Activated T-helper 2 cell treated with anti-CD3 and anti-CD28 coated beads, Interferon-gamma antibody, Interleukin-2, Interleukin-4, amounts not matched to agents 10 μg/mL and 5 μg/mL and 100 μg/mL, durations not matched to agents 14 hours and 24 hours and 36 hours (primary cell): ENCODE measurements around the gene TLE3. TPM values are rescaled to one million over a fixed set of nuclear protein-coding genes. Genes with fewer than 3 reads are reported as not detected.

Experiments used
- DNase-seq: peaks from one replicate; pipeline ENCODE4 v3.0.0; 2021; ENCODE audit warnings: low spot score
- H3K27ac Mint-ChIP-seq: one replicate; pipeline ENCODE4 v1.8.0; 2021; ENCODE audit warnings: mixed read lengths
- H3K27me3 Mint-ChIP-seq: one replicate; pipeline ENCODE4 v1.8.0; 2021; ENCODE audit warnings: low read depth, mixed read lengths
- H3K36me3 Mint-ChIP-seq: one replicate; pipeline ENCODE4 v1.8.0; 2021; ENCODE audit warnings: low read depth, mixed read lengths
- H3K4me1 Mint-ChIP-seq: one replicate; pipeline ENCODE4 v1.8.0; 2021; ENCODE audit warnings: low read depth, mixed read lengths
- H3K4me3 Mint-ChIP-seq: one replicate; pipeline ENCODE4 v1.8.0; 2021; ENCODE audit warnings: low read depth, mild to moderate bottlenecking, moderate library complexity, mixed read lengths
- H3K9me3 Mint-ChIP-seq: one replicate; pipeline ENCODE4 v1.8.0; 2021; ENCODE audit warnings: mixed read lengths
- intact Hi-C: fragments of 100-400 bp; cut with micrococcal nuclease; formaldehyde crosslinking; loops from one replicate; pipeline ENCODE4 v1.15.1; 2023
- total RNA-seq: library from RNA; stranded (reverse); gene quantifications from 2 replicates; pipeline ENCODE4 v1.2.3, GENCODE V29; 2022

The TLE3 gene
- total RNA-seq, 1 donor from 2014 or later: 102 TPM

DNA sequence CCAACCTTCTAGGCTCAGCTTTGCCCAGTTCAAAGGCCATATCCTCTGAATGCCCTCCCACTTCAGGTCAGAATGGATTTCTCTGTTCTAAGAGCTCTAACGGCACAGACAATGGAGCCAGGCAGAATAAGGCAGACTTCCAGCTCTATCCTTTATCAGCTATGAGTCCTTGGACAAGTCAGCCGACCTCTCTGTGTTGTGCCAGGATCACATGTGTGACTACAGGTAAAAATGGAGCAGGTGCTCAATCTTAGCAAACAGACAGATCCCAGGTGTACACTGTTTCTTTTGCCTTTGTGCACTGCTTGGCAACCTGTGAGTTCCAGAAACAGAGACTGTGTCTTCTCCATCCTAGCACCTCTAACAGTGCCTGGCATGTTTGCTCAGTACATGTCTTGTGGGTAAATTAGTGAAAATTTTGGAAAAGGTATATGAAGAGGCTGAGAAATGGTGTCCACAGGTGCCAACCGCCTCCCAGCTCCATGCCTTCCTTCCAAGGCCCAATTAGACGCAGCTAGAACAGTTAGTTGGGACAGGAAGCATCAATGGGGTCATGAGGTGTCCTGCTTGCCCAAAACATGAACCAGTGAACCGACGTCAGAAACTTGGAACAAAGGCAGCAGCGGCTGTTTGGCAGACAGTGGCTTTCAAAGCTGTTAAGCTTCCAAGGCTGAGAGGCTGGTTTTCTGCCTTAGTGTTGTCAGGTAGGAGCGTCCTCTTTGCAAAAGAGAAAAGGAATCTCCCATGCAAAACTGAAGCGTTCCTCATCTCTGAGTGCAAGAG lies 28.7 kb downstream of the TLE3 start:
- Mint-ChIP-seq H3K9me3 (no peaks in the 10 kb centered on the region), H3K4me1 (no peaks in the 10 kb centered on the region), H3K27me3 (no peaks in the 10 kb centered on the region), H3K36me3 (peaks cover 74% of the 10 kb centered on the region), H3K4me3 (no peak overlapping the region), H3K27ac (no peak overlapping the region)
- DNase-seq: no peak
- intact Hi-C loops: no loop called here

- Mint-ChIP-seq H3K27ac (no peak overlapping the region), H3K4me1 (no peaks in the 10 kb centered on the region), H3K4me3 (no peak overlapping the region), H3K9me3 (no peaks in the 10 kb centered on the region), H3K36me3 (peaks cover 72% of the 10 kb centered on the region), H3K27me3 (no peaks in the 10 kb centered on the region)
- no peak for DNase-seq
- intact Hi-C loops: no loop called here
Observed at GRCh38 chr15:70067681-70068080, 30.0 kb downstream of the TLE3 start.

- no peaks in the 10 kb centered on the region for H3K4me1 Mint-ChIP-seq
Observed at GRCh38 chr15:70067011-70067410, 30.7 kb downstream of the TLE3 start.

DNA sequence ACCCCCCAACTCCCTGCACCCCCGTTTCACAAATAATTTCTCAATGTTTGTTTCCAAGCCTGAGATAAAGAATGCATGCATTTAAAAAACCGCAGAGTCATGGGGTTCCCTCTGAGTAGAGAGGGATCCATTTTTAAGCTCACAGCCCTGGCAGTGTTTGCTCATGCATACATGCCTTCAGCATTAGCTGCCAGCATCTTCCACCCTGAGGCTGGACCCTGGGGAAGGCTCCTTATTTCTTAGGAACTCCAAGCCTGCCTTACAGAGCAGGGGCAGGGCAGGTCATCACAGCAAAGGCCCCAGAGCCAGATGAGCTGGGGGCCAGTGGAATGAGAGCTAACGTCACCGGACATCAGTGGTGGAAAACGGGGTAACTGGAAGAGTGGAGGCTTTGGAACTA lies 31.3 kb downstream of the TLE3 start:
- Mint-ChIP-seq H3K4me1 (no peaks in the 10 kb centered on the region), H3K4me3 (no peak overlapping the region), H3K27ac (no peak overlapping the region), H3K27me3 (no peaks in the 10 kb centered on the region), H3K9me3 (no peaks in the 10 kb centered on the region), H3K36me3 (peaks cover 69% of the 10 kb centered on the region)
- DNase-seq: no peak
- intact Hi-C loops: no loop called here

More at GRCh38 chr15:70067011-70067410, 30.7 kb downstream of the TLE3 start:
- intact Hi-C loops: no loop called here
- Mint-ChIP-seq H3K27ac (no peak overlapping the region), H3K9me3 (no peaks in the 10 kb centered on the region), H3K4me3 (no peak overlapping the region), H3K36me3 (peaks cover 68% of the 10 kb centered on the region), H3K27me3 (no peaks in the 10 kb centered on the region)
- DNase-seq: no peak

DNA sequence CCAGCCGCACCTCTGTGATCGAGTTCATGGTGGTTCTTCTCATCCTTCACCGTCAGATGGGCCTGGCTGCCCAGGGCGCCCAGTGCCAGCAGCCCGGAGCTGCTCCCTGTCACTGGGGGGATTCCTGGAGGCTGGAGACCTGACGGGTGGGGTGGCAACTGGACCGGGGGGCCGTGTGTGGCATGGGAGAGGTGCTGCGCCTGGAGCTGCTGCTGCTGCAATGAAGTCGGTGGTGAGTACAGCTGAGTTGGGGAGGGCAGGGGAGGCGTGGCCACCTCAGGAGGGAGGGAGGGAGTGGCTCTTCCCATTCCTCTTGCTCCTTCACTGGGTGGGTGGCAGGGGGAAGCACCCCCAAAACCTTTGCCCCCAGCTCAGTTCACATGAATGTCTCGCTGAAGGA lies 31.7 kb downstream of the TLE3 start:
- no peak for DNase-seq
- Mint-ChIP-seq H3K36me3 (peaks cover 69% of the 10 kb centered on the region), H3K27ac (no peak overlapping the region), H3K9me3 (no peaks in the 10 kb centered on the region), H3K27me3 (no peaks in the 10 kb centered on the region), H3K4me1 (no peaks in the 10 kb centered on the region), H3K4me3 (no peak overlapping the region)
- intact Hi-C loops: no loop called here

DNA sequence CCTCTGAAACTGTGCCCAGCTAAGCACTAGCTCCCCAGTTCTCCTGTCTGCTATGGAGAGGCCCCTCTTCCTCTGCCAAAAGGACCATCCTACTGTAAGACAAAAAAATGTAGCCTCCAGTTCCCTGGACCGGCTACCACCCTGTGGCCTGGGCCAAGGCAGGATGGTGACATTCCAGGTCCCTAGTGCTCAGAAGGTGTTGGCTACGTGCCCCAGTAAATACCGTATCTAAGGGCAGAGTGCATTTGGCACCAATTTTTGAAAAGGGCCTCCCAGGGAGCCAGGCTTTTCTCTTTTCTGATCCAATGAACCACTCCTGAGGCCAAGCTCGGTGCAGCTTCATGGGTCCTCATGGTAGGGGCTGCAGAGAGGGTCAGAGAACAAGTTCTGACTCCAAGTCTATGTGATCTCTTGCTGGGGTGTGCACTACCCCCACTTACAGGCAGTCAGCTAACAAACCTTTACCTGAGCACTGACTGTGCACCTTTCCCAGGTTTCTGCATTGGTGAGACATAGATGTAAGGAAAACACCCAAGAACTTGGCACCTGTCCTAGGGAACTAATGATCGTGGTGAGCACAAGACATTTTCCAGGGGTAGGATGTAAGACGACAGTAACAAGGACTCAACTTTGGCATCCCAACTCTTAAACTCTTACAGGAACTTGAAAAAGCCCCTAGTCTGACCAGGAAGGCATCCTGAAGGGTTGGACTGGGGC lies 32.6 kb downstream of the TLE3 start:
- intact Hi-C loops: no loop called here
- Mint-ChIP-seq H3K36me3 (peaks cover 69% of the 10 kb centered on the region), H3K4me3 (no peak overlapping the region), H3K27me3 (no peaks in the 10 kb centered on the region), H3K27ac (no peak overlapping the region), H3K9me3 (no peaks in the 10 kb centered on the region), H3K4me1 (no peaks in the 10 kb centered on the region)
- no peak for DNase-seq

DNA sequence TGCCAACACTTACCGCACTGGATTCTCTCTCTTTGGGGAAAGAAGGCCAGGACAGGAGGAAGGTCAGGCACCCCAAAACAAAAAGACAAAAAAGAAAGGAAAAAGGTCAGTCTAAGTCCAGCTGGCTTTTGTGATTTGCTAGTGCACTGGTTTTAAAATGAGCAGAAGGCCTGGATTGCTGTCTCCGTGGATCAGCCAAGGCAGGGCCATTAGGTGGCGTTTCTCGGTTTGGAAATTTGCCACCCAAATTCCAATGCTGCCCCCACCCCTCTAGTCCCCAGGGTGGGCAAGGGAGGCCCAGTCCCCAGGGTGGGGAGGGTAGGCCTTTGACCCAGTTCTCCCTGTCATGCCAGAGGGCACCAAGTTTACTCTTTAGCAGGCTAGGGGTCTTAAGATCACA lies 33.3 kb downstream of the TLE3 start:
- Mint-ChIP-seq H3K36me3 (peaks cover 69% of the 10 kb centered on the region), H3K27me3 (no peaks in the 10 kb centered on the region), H3K9me3 (no peaks in the 10 kb centered on the region), H3K4me3 (no peak overlapping the region), H3K27ac (no peak overlapping the region), H3K4me1 (no peaks in the 10 kb centered on the region)
- intact Hi-C loops: no loop called here
- DNase-seq: no peak

- intact Hi-C loops: no loop called here
- no peaks in the 10 kb centered on the region for H3K9me3 Mint-ChIP-seq
- H3K4me1 Mint-ChIP-seq: no peaks in the 10 kb centered on the region
- no peak for DNase-seq
- H3K27me3 Mint-ChIP-seq: no peaks in the 10 kb centered on the region
- H3K4me3 Mint-ChIP-seq: no peak overlapping the region
- peaks cover 69% of the 10 kb centered on the region for H3K36me3 Mint-ChIP-seq
- H3K27ac Mint-ChIP-seq: no peak overlapping the region
Observed at GRCh38 chr15:70063980-70064379, 33.7 kb downstream of the TLE3 start.

GRCh38 chr15:70063261-70063925 lies 34.3 kb downstream of the TLE3 start:
- intact Hi-C loops: no loop called here
- no peak for DNase-seq
- H3K27ac Mint-ChIP-seq: no peak overlapping the region
- no peaks in the 10 kb centered on the region for H3K27me3 Mint-ChIP-seq
- no peak overlapping the region for H3K4me3 Mint-ChIP-seq
- H3K36me3 Mint-ChIP-seq: peaks cover 69% of the 10 kb centered on the region
- no peaks in the 10 kb centered on the region for H3K4me1 Mint-ChIP-seq
- H3K9me3 Mint-ChIP-seq: no peaks in the 10 kb centered on the region

- Mint-ChIP-seq H3K4me1 (no peaks in the 10 kb centered on the region), H3K36me3 (peaks cover 74% of the 10 kb centered on the region), H3K9me3 (no peaks in the 10 kb centered on the region), H3K27me3 (no peaks in the 10 kb centered on the region), H3K27ac (no peak overlapping the region), H3K4me3 (no peak overlapping the region)
- DNase-seq: no peak
- intact Hi-C loops: no loop called here
Observed at GRCh38 chr15:70062321-70062956, 35.3 kb downstream of the TLE3 start.

- H3K4me3 Mint-ChIP-seq: no peak overlapping the region
- intact Hi-C loops: no loop called here
- H3K27ac Mint-ChIP-seq: no peak overlapping the region
- DNase-seq: no peak
- peaks cover 69% of the 10 kb centered on the region for H3K36me3 Mint-ChIP-seq
- H3K4me1 Mint-ChIP-seq: no peaks in the 10 kb centered on the region
- H3K9me3 Mint-ChIP-seq: no peaks in the 10 kb centered on the region
- H3K27me3 Mint-ChIP-seq: no peaks in the 10 kb centered on the region
Observed at GRCh38 chr15:70061696-70062270, 35.9 kb downstream of the TLE3 start.

DNA sequence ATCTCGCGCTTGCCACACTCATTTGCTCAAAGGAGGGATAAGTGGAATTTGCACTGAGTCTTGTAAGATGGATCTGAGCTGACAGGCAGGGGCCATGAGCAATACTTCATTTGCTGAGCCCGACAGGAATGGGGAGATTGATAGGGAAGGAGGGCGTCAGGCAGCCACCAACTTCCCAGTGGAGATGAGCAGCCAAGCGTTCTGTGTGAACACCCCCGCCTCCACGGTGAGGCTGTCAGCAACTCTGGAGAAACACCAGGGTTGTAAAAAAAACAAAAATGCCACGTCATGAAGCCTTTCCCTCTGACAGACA lies 36.8 kb downstream of the TLE3 start:
- Mint-ChIP-seq H3K4me3 (no peak overlapping the region), H3K27me3 (no peaks in the 10 kb centered on the region), H3K4me1 (no peaks in the 10 kb centered on the region)

More for the DNA sequence above, 36.8 kb downstream of the TLE3 start:
- no peak overlapping the region for H3K27ac Mint-ChIP-seq
- H3K9me3 Mint-ChIP-seq: no peaks in the 10 kb centered on the region
- peaks cover 63% of the 10 kb centered on the region for H3K36me3 Mint-ChIP-seq
- intact Hi-C loops: no loop called here
- DNase-seq: no peak
